ENCODE measurements around the gene EPHB2.

EPHB2 gene

GRCh38 chr1:22872981-22873664 lies 162.5 kb downstream of the EPHB2 start:
- in situ Hi-C loops (cut with HindIII; ENCODE audit: low pct_unique_long_range_greater_than_20kb, low sequenced_read_pairs), result no loop called here
- no peak for TF ChIP-seq JUND (IDR thresholded peaks at IDR 0.05; ENCODE audit: low read depth)
- no peak for DNase-seq (ENCODE audit: low read depth in 1 of 2, low spot score in 1 of 2)

GRCh38 chr1:22874785-22875184 lies 164.1 kb downstream of the EPHB2 start:
- TF ChIP-seq JUND (IDR thresholded peaks at IDR 0.05; ENCODE audit: low read depth), result no peak
- no peak for DNase-seq (ENCODE audit: low read depth in 1 of 2, low spot score in 1 of 2)
- in situ Hi-C loops (cut with HindIII; ENCODE audit: low pct_unique_long_range_greater_than_20kb, low sequenced_read_pairs), result no loop called here

- in situ Hi-C loops (cut with HindIII; ENCODE audit: low pct_unique_long_range_greater_than_20kb, low sequenced_read_pairs), result no loop called here
- TF ChIP-seq JUND (IDR thresholded peaks at IDR 0.05; ENCODE audit: low read depth), result no peak
Measured at GRCh38 chr1:22875241-22875640, 164.6 kb downstream of the EPHB2 start.

GRCh38 chr1:22875841-22876240 lies 165.2 kb downstream of the EPHB2 start:
- in situ Hi-C loops (cut with HindIII; ENCODE audit: low pct_unique_long_range_greater_than_20kb, low sequenced_read_pairs), result no loop called here

More at GRCh38 chr1:22875241-22875640, 164.6 kb downstream of the EPHB2 start:
- DNase-seq (ENCODE audit: low read depth in 1 of 2, low spot score in 1 of 2), result no peak

GRCh38 chr1:22876359-22877111 lies 165.9 kb downstream of the EPHB2 start:
- TF ChIP-seq JUND (IDR thresholded peaks at IDR 0.05; ENCODE audit: low read depth), result no peak
- DNase-seq (ENCODE audit: low read depth in 1 of 2, low spot score in 1 of 2), result no peak
- in situ Hi-C loops (cut with HindIII; ENCODE audit: low pct_unique_long_range_greater_than_20kb, low sequenced_read_pairs), result no loop called here

More at GRCh38 chr1:22875841-22876240, 165.2 kb downstream of the EPHB2 start:
- no peak for DNase-seq (ENCODE audit: low read depth in 1 of 2, low spot score in 1 of 2)
- TF ChIP-seq JUND (IDR thresholded peaks at IDR 0.05; ENCODE audit: low read depth), result no peak

GRCh38 chr1:22877112-22877915 lies 166.7 kb downstream of the EPHB2 start:
- in situ Hi-C loops (cut with HindIII; ENCODE audit: low pct_unique_long_range_greater_than_20kb, low sequenced_read_pairs), result no loop called here
- no peak for DNase-seq (ENCODE audit: low read depth in 1 of 2, low spot score in 1 of 2)
- TF ChIP-seq JUND (IDR thresholded peaks at IDR 0.05; ENCODE audit: low read depth), result no peak

GRCh38 chr1:22877980-22878379 lies 167.3 kb downstream of the EPHB2 start:
- in situ Hi-C loops (cut with HindIII; ENCODE audit: low pct_unique_long_range_greater_than_20kb, low sequenced_read_pairs), result no loop called here
- TF ChIP-seq JUND (IDR thresholded peaks at IDR 0.05; ENCODE audit: low read depth), result no peak

GRCh38 chr1:22878626-22879025 lies 168.0 kb downstream of the EPHB2 start:
- in situ Hi-C loops (cut with HindIII; ENCODE audit: low pct_unique_long_range_greater_than_20kb, low sequenced_read_pairs), result no loop called here
- no peak for TF ChIP-seq JUND (IDR thresholded peaks at IDR 0.05; ENCODE audit: low read depth)
- no peak for DNase-seq (ENCODE audit: low read depth in 1 of 2, low spot score in 1 of 2)

More at GRCh38 chr1:22877980-22878379, 167.3 kb downstream of the EPHB2 start:
- no peak for DNase-seq (ENCODE audit: low read depth in 1 of 2, low spot score in 1 of 2)

GRCh38 chr1:22879445-22879844 lies 168.8 kb downstream of the EPHB2 start:
- no peak for DNase-seq (ENCODE audit: low read depth in 1 of 2, low spot score in 1 of 2)
- in situ Hi-C loops (cut with HindIII; ENCODE audit: low pct_unique_long_range_greater_than_20kb, low sequenced_read_pairs), result no loop called here
- no peak for TF ChIP-seq JUND (IDR thresholded peaks at IDR 0.05; ENCODE audit: low read depth)

GRCh38 chr1:22880174-22880601 lies 169.5 kb downstream of the EPHB2 start:
- TF ChIP-seq JUND (IDR thresholded peaks at IDR 0.05; ENCODE audit: low read depth), result no peak
- in situ Hi-C loops (cut with HindIII; ENCODE audit: low pct_unique_long_range_greater_than_20kb, low sequenced_read_pairs), result no loop called here
- DNase-seq (ENCODE audit: low read depth in 1 of 2, low spot score in 1 of 2), result no peak

GRCh38 chr1:22883406-22883805 lies 172.8 kb downstream of the EPHB2 start:
- DNase-seq (ENCODE audit: low read depth in 1 of 2, low spot score in 1 of 2), result no peak
- no peak for TF ChIP-seq JUND (IDR thresholded peaks at IDR 0.05; ENCODE audit: low read depth)
- in situ Hi-C loops (cut with HindIII; ENCODE audit: low pct_unique_long_range_greater_than_20kb, low sequenced_read_pairs), result no loop called here

GRCh38 chr1:22884806-22885530 lies 174.3 kb downstream of the EPHB2 start:
- TF ChIP-seq JUND (IDR thresholded peaks at IDR 0.05; ENCODE audit: low read depth), result no peak
- in situ Hi-C loops (cut with HindIII; ENCODE audit: low pct_unique_long_range_greater_than_20kb, low sequenced_read_pairs), result no loop called here
- DNase-seq (ENCODE audit: low read depth in 1 of 2, low spot score in 1 of 2), result no peak
